RKO (cell line): Measurements from ENCODE around the gene P2RY13.

Experiments
- DNase-seq: peaks from one replicate; pipeline ENCODE4 v3.0.0-alpha.2; 2016; ENCODE audit warnings: low spot score

The P2RY13 gene

DNA sequence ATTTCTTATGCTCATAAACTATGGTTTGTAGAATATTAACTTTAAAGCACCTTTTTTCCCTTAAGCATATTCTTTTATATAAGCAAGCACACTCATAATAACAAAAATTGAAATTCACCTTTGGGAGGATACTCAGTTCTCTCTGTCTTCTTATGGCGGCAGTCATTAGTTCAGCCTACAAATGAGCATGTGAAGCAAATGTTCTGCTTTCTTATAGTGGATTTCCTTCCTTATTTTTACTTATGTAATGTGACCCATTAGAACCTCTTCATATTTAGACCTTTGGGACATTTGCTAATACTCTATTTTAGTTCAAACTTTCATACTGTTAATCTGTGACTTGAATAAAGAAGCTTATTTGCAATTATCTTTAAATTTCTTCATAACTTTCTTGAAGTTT, at the start of gene P2RY13:
TSS of gene P2RY13 (minus strand) at position 187 of the 400 bp plus-strand sequence. CDS start at position 166, 21 bp downstream.
- DNase-seq: no peak

DNA sequence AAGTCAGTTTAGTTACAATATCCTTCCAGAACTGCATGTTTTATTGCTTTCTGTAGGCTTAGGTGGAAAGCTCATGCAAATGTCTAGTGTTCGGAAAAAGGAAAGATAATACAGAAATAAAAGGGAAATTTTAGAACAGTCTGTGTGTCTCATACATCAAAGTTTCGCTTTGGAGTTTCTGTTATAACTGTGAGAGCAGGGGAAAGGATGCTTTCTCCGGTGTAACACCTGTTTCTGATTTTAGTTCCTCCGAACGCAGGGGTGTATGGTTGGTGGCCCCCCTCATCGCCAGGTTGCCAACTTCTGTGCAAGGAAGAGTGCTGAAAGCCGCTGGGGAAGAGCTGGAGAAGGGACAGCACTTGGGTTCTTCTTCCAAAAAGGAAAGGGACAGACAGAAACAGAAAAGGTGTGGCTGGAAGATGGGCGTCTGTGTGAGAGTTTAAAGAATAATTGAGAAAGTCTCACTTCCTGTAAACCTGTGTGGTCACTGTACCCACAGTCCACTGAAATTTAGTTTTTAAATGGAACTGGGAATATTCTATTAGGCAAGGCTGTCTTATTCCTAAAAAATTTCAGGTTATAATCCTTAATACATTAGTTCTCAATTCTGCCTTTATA, 48.5 kb upstream of the P2RY13 start:
- DNase-seq: no peak

DNA sequence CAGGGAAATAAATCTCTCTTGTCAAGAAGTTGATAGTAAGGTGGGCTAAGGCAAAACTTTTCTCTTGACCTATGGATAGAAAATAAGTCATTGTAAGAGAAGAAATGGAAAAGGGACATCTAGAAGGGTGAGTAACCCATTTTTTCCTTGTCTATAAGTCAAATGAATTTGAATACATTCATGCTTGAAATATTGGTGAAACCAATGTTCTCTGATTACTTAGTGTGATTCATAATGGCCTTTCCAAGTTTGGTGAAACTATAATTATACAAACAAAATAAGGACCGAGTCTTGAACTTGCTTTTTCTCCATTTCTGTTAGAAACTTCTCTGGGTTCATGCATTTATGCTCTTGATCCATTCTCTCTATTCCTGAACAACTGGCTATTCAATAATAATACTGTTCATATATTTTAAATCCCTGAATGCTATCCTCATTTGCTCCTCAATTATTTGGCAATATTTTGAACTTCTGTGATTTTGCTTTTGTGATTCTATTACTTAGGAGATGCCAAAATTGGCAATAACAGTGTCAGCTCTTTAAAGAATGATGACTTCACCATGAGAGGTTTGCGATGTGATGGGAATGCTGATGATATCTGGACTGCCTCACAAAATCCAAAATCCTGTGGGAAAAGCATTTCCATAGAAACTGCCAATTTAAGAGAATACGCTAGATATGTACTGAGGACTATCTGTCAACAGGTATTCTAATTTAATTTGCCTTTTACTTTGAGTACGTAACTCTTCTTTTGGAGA, 42.9 kb upstream of the P2RY13 start:
- no peak for DNase-seq

DNA sequence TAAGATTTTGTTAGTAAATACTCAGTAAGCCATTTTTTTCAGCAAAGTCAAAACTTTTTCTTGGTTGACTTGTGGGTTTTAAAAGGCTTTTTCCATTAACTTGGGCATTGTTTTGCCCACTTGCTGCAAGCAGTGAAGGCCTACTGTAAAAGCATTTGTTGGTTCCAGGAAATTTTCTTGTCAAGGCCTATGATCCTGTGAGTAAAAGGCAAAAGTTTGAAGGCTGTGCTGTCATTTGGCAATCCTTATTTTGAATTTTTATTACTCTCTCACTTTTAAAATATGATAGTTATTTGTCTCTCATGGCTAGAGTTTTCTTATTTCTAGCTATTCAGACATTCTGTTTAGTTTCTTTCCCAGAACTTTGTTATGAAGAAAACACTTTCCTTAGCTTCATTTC, 42.2 kb upstream of the P2RY13 start:
- no peak for DNase-seq

DNA sequence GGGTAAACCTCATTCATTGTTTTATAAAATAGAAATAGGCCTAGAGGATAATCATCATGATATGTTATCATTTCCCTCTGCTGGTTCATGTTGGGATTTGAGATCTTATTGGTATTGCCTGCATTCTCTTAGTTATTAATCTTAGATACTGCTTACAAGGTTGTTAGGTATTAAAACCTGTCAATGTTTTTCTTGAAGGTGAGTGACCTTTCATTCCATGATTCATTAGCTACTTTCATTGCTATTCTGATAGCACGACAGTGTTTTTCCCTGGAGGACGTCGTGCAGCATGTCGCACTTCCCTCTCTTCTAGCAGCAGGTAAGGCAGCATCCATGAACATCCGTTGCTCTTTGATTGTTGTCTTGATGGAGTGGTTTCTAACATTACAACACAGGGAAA, 38.1 kb upstream of the P2RY13 start:
- DNase-seq: no peak

DNA sequence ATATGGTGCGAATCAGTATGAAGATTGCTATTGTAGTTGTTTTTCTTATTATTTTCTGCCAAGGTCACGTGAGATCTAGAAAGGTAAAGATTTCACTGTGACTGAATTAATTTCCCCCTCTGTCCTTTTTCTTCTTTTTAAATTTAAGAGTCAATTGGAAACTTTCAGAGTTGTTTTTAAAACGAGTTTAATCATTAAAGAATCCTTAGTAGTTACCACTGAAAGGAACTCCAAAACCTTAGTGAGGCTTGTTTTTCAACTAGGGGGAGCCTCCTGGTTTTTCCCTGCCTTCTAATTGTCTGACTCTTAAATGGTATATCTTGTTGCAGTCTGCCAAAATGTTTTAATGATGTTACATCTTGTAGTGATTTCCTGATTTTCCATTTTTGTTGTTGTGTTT, 37.6 kb upstream of the P2RY13 start:
- DNase-seq: no peak

DNA sequence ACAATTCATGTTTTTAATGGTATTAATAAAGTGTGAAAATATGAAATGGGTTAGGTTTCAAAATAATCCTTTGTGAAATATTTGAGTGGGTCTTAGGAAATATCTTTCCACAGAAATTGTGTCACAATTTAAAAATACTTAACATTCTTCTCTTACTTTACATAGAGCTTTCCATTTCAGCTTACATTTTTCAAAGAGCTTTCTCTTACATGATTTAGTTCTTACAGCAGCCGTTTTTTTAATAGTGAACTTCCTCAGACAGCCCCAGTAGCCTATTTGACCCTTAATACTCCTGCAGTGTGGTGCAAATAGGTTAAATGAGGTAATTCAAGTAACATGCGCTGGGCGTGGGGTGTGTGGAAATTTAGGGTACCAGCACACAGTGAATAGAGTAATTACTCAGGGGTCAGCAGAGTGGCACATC, 33.4 kb upstream of the P2RY13 start:
- no peak for DNase-seq

DNA sequence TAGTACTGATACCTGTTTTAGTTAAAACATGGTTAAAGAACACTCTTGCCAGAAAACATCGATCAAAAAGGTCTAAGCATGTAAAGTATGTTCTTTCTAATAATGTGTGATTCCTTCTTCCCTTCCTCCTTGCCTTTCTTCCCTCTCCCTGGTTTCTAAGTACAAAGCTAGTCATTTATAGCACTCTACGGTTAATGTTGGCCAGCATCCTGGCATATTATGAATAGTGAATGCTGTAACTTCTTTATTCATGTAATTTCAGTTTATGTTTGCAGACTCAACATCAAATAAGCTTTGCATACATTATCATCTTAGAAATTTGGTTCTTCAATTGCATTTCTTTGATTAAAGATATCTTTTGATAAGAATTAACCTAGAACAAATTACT, 28.1 kb upstream of the P2RY13 start:
- DNase-seq: no peak

DNA sequence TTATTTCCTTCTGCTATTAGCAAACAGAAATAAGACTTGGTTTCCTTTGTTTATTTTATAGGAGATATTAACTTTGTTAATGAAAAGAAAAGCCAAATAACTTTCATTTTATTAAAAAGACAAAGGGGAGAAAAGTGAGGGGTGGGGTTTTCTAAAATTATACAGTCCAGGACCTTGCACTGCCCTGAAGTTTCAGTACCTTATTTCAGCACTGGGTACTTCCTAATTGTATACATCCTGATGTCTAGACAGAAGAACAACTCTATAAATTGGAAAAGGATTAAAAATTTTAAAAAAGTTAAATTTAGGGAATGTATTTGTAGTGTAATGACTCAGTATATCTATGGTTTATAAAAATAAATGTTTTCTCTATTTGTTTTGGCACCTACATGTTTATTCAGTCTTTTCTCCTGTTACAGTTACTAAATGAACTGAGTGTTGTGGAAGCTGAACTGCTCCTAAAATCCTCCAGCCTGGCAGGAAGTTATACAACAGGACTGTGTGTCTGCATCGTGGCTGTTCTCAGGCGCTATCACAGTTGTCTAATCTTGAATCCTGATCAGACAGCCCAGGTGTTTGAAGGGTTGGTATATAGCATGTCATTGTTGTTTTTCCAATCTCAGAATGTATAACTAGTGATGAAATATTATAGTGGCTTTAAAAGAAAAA, 27.6 kb upstream of the P2RY13 start:
- DNase-seq: no peak

DNA sequence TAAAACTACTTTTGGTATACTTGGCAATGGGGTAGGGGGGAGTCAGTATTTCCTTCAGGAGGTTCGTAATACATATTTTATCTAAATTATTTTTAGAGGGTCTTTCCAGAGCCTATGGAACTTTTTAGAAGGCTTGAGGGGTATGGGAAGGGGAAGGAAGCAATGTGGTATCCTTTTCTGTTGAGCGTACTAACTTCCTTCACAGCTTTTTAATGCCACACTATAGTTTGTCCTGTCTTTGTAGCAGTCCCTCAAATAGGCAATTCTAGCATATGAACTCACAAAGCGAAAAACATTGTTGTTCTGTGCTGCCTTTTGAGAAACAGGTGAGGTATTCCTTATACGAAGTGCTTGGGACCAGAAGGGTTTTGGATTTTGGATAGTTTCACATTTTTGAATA, 22.3 kb upstream of the P2RY13 start:
- no peak for DNase-seq

DNA sequence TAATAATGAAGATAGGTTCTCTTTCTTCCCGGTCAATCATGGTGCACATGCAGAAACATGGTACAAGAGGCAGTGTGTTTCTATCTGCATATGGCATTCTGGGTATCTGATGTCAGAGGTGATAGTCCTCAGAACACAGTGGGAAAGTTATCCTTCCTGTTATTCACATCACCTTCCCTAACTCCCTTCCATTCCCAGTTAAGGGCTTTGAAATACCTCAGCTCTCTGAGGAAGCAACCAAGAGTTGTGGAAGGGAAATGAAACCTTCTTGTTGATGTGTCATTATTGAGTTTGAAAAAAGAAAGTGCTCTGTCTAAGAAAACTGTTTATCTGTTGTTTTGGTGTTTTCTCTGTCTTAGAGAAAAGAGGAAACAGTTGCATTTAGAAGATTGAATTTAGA, 21.9 kb upstream of the P2RY13 start:
- DNase-seq: no peak

DNA sequence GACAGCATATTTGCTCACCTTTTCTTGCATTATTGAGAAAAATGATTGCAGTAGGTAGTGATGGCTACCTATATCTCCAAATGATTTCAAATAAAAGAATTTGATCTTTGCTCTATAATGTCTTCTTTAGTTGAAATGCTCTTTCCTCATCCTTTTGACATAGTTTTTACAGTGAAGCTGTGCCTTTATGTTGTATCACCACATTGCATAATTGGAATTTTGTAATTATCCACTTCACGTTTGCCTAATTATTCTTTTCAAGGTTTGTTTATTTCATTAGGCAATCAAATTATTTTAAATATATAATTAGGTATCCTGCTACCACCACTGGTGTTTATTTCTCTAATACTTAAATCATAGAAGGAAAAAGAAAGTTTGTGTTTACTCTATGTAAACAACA, 21.3 kb upstream of the P2RY13 start:
- DNase-seq: no peak

DNA sequence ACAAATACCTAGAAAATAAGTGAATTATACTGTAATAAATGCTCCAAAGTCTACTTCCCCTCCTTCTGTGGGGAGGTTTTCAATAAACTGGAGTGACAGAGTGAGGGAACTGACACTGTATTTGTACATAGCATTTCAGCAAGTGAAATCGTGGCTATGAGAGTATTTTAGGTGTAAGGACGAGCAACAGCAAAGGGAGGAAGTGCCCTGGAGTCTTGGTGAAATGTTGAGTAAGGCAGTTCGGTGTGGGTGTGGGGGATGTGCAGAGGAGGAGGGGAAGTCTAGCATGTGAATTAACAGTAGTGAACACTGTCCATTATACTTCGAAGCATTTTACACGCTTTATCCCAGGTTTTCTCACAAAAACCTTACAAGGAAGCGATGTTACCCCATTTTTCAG, 18.1 kb upstream of the P2RY13 start:
- no peak for DNase-seq

DNA sequence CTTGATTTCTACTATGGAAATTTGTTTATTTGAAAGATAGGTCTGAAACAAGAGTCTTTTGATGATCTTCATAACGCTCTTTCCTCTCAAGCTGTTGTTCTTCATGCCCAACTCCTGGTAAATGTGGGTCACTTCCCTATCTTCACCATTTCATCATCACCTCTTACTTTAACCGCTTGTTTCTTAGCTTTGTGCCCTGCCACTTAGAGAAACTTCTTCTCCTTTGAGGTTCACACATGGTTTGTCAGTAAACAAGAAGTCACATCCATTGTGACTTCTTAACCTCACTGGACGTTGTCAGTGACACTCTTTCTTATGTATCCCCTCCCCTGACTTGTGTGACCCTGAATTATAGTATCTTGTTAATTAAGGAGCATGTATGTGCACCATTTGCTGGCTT, 16.9 kb upstream of the P2RY13 start:
- no peak for DNase-seq

DNA sequence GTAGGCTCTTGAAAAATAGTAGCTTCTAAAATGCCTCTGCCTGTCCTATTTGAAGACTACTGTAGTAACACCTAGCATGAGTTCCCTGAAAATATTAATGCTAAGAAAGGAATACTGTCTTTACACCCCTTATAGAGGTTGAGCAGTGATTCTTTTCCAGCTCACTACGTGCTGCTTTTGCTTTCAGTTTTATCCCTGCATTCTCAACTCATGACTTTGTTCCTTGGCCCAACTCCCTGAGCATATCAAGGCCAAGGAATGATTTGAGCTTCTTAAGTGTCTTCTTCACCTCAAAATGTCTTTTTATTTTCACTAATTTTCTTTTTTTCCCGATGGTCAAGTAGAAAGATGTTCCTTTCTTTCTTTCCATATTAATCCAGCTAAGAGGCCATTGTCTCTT, 16.5 kb upstream of the P2RY13 start:
- DNase-seq: no peak

DNA sequence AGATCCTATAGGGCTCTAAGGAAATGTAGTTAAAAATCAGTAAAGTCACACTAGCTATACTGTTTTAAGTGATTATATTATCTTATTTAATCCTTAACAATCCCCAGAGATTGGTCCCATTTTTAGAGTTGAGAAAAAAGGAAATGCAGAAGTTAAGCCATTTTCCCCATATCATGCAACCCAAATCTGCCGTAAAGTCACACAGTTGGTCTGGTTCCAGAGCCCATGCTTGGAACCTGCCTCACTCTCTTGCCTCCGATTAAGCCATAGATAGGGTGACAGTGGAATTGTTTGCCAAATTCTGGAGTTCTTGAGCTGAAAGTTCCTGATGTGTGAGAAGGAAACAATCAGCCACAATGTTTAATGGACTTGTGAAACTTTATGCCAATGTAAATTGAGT, 2.3 kb upstream of the P2RY13 start:
- DNase-seq: no peak

DNA sequence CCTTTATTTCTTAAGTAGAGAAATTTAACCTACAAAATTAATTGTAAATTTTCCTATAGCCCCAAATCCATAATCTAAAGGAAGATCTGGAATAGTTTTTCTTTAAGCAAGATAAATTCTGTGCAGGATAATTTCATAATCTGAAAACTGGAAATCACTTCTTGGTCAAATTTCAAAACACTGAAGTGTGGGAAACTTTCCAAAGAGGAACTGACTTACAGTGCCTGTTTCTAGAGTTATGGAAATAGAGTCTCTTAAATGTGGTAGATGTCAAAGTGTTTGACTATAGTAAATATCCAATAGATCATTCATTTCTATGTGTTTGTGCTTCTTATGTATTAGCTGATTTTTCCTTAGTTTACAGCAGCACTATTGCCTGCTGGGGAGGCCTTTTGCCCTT, 1.6 kb upstream of the P2RY13 start:
- DNase-seq: no peak

DNA sequence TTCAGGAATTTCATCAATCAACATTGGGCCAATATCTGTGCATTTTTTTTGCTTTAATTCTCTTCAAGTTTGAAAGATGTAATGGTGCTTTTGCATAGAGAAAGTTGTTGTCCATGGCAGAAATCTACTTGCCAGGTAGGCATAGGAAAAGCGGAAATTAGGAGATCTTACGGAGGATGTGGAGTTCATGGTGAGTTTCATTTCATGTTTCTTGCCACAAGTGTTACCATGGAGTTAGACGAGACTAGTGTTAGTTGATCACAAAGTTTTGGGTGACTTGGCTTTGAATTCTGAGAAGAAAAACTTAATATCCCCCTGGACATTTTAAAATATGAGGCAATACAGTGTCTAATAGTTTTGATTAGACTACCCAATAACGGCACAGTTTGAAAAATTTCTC, 1.0 kb upstream of the P2RY13 start:
- DNase-seq: no peak

DNA sequence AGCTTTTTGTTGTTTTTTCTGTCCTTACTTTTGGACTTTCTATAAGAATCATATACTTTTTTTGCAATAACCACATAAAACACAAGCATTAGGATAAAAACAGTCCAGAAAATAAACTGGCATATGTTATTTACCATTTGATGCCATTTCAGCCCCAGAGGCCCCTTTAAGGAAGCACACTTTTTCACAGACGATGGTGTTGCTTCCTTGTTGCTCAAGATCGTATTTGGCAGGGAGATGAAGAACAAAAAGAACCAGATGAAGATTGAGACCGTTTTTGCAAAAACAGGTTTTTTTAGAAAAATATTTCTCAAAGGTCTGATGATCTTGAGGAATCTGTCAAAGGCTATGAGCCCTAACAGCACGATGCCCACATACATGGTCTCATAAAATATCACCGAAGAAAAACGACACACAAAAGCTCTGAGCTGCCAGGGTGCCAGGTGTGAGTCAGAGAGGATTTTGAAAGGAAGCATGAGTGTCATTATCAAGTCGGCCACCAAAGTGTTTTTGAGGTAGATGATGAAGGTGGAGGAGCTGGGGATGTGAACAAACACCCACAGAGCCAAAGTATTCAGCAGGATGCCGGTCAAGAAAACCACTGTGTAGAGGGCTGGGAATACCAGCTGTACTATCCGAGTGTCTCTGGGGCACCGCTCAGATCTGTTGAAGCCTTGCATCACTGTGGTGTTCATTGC, 902 bp downstream of the P2RY13 start:
- no peak for DNase-seq

DNA sequence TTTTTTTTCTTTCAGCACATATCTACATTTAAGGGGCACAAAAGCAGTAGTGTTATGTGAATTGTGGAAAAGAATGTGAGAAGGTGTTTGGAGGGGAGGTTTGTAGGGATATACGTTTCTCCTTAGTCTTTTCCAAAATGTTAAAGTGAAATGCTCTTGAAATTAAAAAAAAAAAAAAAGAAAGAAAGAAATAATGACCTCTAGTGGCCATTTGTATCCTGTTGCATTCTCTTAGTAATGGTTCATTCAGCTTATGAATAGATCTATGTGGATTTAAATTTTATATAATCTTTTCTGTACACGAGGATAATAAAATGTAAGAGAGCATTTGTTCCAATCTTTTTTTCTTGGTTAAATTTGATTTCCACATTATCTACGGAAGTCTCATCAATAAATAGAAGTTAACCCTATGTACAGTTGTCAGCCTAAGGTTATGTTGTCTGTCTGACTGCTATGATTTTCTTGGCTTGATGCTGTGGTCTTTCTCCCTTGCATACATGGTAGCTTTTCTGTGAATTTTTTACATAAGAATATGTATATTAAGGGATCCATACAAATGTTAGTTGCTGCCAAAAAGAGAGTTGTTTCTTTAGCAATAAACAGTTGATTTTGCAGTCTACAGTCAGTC, 1.7 kb downstream of the P2RY13 start:
- peak; percentile 43 for DNase-seq

DNA sequence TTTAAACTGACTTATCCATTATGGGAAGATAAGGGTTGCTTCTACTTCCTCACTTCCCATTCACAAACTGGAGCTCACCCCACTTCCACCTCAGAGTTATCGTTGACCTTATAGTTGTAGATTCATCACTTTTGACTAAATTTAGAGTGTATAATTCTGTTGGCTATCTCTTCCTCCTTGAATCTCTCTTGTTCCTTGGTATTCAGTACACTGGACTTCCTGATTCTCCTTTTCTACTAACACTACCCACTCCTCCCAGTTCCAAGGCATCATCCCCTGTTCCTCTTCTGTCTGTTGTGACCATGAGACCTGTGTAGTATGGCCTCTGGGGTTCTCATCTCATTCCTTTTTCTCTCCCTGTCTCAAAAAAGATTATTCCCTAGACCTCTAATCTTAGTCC, 6.8 kb downstream of the P2RY13 start:
- DNase-seq: no peak

DNA sequence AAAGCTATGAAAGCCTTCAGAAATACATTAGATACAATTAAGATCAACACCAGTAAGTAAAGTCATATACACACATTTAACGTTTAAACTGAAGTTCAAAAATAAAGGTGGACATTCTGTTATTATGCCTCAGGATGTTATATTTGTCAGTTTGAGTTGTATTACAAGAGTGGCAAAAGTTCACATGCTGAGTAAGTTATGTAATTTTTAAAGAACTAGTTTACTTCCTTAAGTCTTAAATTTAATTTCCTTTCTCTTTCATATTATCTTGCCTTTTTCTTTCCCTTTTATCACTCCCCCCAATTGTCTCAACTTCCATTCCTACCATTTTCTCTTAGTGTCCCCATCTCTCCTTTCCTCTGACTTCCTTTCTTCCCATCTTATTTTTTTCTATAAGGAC, 7.8 kb downstream of the P2RY13 start:
- DNase-seq: no peak
